GM20000 (cell line): ENCODE data around the gene LPCAT2.

Experiments used
- DNase-seq: peaks from one replicate; pipeline ENCODE4 v3.0.0; 2012; ENCODE audit warnings: low spot score
- TF ChIP-seq, protein P1 (sequence below): IDR thresholded peaks from 2 replicates; pipeline ENCODE4 v1.5.1; 2012; ENCODE audit warnings: mild to moderate bottlenecking, control low read depth; ENCODE audit errors: extremely low read depth, missing control alignments

Gene LPCAT2

DNA sequence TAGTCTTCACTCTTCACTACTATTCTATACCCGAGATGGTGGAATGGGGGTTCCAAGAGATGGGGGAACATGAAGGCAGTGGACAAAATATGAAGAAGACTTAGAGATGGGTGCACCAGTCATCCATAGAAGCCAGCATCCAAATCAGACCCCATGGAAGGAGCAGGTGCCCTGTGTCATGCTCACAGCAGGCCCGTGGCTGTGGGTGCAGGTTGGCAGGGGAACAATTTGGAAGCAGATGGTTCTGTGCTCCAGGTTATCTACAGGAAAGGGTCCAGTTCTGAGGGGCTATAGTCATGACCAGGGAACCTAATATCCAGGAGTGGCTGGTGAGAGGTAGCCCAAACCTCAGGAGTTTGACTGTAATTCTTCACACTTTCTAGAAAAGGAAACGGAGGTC lies 9.6 kb upstream of the LPCAT2 start:
- DNase-seq = no peak
- TF ChIP-seq, protein P1, sequence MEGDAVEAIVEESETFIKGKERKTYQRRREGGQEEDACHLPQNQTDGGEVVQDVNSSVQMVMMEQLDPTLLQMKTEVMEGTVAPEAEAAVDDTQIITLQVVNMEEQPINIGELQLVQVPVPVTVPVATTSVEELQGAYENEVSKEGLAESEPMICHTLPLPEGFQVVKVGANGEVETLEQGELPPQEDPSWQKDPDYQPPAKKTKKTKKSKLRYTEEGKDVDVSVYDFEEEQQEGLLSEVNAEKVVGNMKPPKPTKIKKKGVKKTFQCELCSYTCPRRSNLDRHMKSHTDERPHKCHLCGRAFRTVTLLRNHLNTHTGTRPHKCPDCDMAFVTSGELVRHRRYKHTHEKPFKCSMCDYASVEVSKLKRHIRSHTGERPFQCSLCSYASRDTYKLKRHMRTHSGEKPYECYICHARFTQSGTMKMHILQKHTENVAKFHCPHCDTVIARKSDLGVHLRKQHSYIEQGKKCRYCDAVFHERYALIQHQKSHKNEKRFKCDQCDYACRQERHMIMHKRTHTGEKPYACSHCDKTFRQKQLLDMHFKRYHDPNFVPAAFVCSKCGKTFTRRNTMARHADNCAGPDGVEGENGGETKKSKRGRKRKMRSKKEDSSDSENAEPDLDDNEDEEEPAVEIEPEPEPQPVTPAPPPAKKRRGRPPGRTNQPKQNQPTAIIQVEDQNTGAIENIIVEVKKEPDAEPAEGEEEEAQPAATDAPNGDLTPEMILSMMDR = no peak

GRCh38 chr16:55499951-55500529 lies 8.8 kb upstream of the LPCAT2 start:
- TF ChIP-seq, protein P1 = no peak
- no peak for DNase-seq

DNA sequence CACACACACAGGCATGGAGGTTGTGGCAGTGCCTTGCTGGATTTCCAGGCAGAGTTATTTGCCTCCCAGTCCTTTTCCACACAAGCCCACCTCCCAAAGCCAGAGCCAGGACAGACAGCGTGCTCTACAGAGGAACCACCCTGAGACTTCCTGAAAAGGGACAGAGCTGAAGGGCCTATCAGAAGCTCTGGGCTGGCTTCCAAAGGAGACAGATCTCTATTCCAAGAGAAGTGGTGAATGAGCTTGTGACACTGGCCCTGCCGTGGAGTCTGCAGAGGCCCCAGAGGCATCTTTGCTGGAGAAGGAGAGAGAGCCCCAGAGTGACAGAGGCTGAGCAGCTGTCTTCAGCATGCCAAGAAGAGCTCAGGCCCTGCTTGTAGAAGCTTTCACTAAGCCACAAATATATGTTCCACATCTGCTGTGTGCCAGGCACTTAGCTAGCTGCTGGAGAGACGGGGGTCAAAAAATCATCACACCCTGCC lies 8.3 kb upstream of the LPCAT2 start:
- TF ChIP-seq, protein P1 = no peak
- DNase-seq = no peak

DNA sequence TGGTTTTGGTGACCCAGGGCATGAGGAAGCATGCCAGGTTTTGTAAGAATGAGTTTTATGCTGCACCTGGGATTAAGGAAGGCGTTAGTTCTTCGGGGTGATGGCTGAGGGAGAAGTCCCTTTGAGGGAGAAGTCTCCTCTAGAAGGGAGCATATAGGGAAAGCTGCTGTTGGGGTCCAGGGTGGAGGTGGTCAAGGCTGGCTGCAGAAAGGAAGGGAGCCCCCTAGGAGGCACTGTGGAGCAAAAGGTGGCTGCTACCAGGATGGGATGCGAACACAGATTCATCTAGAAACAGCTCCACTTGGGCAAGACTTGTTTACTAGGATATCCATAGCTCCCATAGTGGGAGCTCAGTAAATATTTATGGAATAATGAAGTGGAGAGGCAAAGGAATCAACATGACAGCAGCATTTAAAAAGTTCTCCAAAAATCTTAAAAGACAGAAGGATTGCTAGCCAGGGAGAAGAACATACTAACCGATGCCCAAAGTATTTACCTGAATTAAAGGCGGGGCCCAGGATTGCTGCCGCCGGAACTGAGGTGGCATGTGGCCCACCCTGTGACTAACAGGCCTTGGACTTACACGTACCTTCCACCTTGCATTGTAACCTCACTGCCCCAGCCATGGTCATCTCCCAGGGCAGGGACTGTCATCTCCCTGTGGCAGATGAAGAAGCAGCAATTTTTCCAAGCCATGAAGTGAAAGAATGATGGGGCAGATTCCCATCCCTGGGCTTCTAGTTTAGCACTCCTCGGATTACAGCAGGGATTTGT lies 7.1 kb upstream of the LPCAT2 start:
- DNase-seq = no peak
- TF ChIP-seq, protein P1 = no peak

GRCh38 chr16:55502801-55503366 lies 6.0 kb upstream of the LPCAT2 start:
- no peak for DNase-seq
- TF ChIP-seq, protein P1 = no peak

GRCh38 chr16:55503726-55504550 lies 4.9 kb upstream of the LPCAT2 start:
- DNase-seq = peak; percentile 6
- TF ChIP-seq, protein P1 = no peak
